HG03565 (cell line): ENCODE results near the gene TMOD1.
"Not testable (repeated sequence)": the region's sequence is repeated elsewhere in the genome, so short reads cannot be mapped to it uniquely, and the experiment has no call there.

ENCODE experiments used
- ATAC-seq: cut with Tn5 transposase; IDR thresholded peaks from one replicate; pipeline ENCODE4 v1.9.1; 2021; ENCODE audit warnings: mild to moderate bottlenecking, moderate library complexity; ENCODE audit not compliant: unreplicated experiment

TMOD1 gene

DNA sequence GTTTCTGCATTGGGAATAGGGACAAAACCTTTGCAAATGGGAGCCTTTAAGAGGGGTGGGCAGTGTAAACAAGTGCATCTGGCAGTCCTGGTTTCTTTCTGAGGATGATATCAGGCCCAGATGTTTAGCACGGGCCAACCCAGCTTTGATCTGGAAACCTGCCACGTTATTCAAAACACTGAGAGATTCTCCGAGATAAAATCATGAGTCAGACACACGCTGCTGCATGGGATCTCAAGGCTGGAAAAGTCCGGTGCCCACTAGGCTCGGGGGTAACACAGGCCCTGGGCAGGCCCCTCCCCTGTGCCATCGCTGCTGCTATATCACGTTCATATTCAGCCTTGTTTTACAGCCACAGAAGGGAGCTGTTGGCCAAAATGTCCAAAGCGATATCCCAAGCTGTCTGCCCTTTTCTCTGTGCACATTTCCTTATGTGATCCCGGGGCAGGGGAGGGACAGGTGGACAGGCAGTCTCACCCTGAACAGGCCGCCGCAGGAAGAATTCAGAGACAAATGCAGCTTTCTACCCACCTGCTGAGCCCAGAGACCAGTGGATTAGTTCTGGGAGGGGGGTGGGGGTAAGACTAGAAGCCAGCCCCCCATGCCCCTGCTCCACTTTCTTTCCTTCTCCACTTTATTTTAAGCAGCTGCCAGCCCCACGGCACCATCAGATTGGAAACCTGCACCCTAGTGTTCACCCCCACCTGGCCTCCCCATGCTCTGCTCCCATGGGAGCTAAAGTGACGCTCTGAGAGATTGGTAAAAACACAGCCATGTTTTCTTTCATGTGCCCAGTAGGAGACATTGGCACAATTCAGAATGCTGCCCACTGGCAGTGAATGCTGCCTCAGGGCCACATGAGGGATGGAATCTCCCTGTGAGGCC is 63.1 kb downstream of the TMOD1 start:
- no peak for ATAC-seq

DNA sequence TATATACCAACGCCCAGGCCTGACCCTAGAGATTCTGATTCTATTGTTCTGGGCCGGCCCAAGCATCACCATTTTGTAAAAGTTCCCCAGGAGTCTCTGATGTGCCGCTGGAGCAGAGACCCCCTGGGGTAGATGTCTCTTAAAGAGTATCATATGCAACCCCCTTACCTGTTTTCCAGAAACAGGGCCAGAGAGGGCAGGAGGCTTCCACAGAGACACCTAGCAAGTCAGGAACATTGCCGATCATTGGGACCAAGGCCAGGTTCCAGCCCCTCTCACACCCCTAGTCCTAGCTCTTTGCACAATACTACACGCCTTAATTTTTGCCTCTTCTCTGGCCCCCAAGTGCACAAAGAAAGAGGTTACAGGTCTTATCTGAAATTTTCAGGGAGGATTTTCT is 63.8 kb downstream of the TMOD1 start:
- ATAC-seq, result no peak

- no peak for ATAC-seq
These were observed 65.9 kb downstream of the TMOD1 start for GRCh38 chr9:97567182-97567893.

DNA sequence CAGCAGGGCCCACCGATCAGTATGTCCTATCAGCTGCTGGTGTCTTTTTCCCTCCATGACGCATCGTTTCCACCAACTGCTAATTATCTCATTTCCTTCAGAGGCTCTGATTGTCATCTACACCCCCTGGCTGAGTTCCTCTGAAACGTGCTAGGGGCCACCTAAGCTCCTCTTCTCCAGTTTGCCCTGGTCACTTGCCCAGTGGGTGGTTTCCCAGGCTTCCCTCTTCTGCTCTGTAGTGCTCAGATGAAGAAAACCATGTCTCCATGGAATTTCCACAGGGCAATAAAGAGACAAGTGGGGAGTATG is 66.4 kb downstream of the TMOD1 start:
- no peak for ATAC-seq

DNA sequence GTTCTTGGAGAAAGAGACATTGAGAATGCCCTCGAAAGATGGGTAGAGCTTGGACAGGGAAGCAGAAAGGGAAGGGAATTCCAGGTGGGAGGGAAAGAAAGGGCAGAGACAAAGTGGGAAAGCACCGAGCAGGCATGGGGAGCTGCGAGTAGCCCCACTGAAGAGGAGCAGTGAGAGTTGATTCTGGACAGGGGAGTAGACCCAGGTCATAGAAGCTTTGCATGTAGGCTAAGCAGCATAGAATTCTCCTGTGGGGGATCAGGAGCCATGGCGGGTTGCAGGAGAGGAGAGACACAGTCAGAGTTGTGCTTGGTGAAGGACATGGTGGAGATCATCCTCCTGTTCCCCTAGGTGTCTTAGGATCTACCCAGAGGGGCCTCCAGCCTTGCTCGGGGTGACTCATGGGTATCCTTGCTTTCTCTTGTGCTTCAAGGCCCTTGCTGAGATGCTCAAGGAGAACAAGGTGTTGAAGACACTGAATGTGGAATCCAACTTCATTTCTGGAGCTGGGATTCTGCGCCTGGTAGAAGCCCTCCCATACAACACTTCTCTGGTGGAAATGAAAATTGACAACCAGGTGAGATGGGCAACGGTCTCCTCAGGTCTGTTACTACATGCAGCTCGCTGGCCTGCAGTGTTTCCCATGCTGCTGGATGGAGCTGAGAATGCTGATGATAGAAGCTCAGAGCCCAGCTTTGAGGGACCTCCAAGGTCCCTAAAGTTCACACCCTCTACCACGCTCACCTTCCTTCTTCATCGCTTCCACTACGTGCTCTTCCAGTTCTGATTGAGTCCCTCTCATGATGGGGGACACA is 67.2 kb downstream of the TMOD1 start:
- ATAC-seq, result no peak

GRCh38 chr9:97570899-97571298 is 69.4 kb downstream of the TMOD1 start:
- ATAC-seq, result no peak

GRCh38 chr9:97571664-97572063 is 70.2 kb downstream of the TMOD1 start:
- ATAC-seq, result no peak

DNA sequence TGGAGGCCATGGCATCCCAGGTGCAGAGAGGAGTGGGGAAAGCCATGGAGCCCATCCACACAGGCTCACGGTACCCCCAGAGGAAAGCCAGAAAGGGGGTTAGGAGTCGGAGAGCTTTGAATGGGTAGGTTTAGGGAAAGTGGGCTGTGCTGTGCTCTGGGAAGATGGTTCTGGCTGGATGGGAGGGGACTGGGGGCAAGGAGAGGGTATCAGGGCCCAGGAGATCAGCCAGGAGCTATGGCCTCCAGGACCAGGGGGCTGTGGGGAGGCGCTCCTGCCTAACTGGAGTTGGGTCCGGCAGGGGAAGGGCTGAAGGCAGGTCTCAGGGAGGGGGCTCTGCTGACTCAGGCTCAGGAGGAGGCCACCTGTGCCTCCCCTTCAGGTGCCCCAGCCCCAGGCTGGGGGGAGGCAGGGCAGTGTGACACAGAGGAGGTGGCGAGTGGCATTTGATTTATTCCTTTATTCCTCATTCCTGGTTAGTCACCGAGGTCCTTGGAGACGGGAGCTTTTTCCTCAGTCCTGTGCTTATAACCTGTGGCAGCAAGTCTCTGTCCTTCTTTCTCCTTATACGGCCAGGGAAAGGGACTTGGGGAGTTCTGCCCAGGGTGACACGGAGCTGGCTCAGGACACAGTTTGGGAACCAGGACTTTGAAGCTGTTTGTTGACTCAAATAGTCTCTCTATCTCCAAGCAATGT is 70.9 kb downstream of the TMOD1 start:
- no peak for ATAC-seq

- ATAC-seq, result no peak
These were observed 71.5 kb downstream of the TMOD1 start for GRCh38 chr9:97572892-97573365.

- ATAC-seq, result no peak
These were observed 72.1 kb downstream of the TMOD1 start for GRCh38 chr9:97573482-97574073.

DNA sequence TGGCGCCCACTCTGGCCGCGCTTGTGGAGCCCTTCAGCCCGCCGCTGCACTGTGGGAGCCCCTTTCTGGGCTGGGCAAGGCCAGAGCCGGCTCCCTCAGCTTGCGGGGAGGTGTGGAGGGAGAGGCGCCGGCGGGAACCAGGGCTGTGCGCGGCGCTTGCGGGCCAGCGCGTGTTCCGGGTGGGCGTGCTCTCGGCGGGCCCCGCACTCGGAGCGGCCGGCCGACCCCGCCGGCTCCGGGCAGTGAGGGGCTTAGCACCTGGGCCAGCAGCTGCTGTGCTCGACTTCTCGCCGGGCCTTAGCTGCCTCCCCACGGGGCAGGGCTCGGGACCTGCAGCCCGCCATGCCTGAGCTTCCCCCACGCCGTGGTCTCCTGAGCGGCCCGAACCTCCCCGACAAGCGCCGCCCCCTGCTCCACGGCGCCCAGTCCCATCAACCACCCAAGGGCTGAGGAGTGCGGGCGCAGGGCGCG is 72.7 kb downstream of the TMOD1 start:
- not testable (repeated sequence) for ATAC-seq

GRCh38 chr9:97574921-97575672 is 73.6 kb downstream of the TMOD1 start:
- not testable (repeated sequence) for ATAC-seq

DNA sequence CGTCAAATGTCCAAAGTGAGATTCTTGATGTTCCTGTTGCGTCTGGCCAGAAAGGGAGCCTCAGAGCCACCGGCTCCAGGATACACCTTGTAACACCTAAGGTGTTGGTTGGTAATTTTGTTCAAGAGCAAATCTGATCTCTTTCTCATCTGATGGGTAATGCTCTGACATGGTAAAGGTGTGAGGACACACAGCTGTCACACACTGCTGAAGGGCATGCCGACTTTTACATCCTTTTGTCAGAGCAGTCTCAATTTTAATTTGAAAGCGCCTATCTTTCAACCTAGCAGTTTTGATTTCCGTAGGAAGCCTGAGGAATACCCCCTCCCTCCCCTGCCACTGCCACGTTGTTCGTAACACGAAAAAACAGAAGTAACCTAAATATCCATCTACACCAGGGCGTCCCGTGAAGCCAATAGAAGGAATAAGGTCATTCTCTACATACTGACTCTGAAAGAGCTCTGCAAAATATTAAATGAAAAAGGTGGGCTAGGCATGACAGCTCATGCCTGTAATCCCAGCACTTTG is 74.3 kb downstream of the TMOD1 start:
- ATAC-seq, result no peak

DNA sequence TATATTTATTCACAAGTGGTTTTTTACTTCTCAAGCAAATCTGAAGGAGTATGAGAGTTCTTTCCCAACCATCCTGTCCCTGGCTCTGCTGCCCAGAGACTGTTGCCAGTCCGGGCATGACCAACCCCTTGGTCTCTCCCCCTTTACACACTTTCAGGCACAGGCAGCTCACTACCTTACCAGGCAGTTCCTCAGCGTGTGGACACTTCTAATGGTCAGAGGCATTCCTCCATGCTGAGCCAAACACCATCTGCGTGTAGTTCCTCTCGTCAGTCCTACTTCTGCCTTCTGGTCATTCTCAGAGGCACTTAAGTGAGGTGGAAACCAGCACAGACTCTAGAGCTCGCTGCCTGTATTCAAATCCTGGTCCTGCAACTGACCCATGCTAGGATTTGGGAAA is 75.6 kb downstream of the TMOD1 start:
- no peak for ATAC-seq

DNA sequence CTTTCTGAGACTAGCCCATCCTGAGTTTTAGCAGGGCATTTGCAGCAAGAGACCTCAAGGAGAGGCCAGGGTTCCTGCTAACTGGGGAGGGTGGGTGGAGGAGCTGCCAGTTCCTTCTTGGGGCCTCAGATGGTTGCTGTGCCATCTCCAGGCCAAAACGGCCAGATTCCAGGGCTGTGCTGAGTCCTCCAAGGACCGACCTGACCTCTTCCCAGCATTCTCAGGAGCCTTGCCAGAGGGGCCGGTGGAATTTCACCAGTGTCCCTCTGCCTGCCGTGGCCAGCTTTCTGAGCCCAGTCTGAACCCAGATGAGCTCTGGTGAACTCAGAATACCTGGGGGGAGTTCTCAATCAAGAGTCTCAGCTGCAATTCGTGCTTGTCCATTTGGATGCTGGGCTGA is 77.4 kb downstream of the TMOD1 start:
- ATAC-seq, result no peak

GRCh38 chr9:97579914-97580313 is 78.4 kb downstream of the TMOD1 start:
- no peak for ATAC-seq

GRCh38 chr9:97581590-97581989 is 80.1 kb downstream of the TMOD1 start:
- not testable (repeated sequence) for ATAC-seq

DNA sequence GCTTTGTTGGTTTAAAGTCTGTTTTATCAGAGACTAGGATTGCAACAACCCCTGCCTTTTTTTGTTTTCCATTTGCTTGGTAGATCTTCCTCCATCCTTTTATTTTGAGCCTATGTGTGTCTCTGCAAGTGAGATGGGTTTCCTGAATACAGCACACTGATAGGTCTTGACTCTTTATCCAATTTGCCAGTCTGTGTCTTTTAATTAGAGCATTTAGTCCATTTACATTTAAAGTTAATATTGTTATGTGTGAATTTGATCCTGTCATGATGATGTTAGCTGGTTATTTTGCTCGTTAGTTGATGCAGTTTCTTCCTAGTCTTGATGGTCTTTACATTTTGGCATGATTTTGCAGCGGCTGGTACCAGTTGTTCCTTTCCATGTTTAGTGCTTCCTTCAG is 83.3 kb downstream of the TMOD1 start:
- ATAC-seq, result not testable (repeated sequence)

DNA sequence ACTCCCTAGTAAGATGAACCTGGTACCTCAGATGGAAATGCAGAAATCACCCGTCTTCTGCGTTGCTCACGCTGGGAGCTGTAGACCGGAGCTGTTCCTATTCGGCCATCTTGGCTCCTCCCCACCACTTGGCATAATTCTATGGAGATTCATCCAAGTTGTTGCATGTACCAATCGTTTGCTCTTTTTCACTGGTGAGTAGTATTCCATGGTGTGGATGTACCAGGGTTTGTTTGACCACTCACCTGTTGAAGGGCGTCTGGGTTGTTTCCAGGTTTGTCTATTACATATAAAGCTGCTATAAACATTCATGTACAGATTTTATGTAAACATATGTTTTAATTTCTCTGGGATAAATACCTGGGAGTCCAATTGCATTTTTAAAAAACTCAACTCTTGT is 85.4 kb downstream of the TMOD1 start:
- ATAC-seq, result not testable (repeated sequence)
